ENCODE data around the gene MCM3AP. TPM values are rescaled to one million over a fixed set of nuclear protein-coding genes. Genes with fewer than 3 reads are reported as not detected.

MCM3AP gene
- 67.7 TPM for total RNA-seq

DNA sequence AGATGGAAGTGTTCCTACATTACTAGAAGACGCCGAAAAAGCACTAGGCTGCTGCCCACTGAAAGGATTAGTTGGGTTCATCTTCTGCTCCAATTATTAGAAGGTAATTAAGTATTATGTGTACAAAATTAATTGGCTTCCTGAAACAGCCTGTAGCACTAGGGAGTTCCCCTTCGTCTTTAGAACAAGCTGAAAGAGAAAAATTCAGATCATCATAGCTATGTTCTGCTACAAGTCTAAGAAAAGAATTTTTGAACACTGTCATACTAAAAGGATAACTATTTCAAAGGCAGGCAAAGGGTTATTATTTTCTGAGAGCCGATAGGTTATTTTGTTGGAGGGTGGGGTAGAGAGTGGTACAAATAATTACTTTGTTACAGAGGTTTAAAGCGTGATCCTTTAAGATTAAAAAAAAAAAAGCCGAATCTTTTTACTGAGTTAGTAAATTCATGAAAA, at the start of gene MCM3AP:
MCM3AP (minus strand) TSS at position 406 of the 456 bp plus-strand sequence; CDS start at position 81, 325 bp downstream.
- DNase-seq (ENCODE audit: low spot score in 2 of 2): no peak
- no peak for FAIRE-seq

DNA sequence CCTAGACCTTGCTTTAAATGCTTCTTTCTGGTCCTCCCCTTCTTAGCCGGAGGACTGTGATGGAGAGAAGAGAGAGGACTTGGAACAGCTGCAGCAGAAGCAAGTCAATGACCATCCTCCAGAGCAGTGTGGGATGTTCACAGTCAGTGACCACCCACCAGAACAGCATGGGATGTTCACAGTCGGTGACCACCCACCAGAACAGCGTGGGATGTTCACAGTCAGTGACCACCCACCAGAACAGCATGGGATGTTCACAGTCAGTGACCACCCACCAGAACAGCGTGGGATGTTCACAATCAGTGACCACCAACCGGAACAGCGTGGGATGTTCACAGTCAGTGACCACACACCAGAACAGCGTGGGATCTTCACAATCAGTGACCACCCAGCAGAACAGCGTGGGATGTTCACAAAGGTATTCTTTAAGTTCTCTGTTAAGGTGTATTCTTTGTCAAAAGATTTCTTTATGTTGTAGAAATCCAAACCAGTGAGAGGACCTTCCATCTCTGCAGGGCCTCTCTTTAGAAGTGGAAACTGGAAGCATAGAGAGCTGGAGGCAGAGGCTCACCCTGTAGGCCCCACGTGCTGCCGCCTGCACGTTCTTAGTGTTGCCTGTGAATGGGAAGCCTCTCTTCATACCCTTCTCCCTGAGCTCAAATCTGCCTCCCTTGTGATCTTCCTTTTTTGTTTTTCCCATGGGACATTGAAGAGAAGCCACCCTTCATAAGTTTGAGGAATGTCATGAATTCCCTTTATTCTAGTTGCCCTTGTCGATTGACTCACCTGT, 49.1 kb upstream of the MCM3AP start:
- no peak for FAIRE-seq
- no peak for DNase-seq (ENCODE audit: low spot score in 2 of 2)

DNA sequence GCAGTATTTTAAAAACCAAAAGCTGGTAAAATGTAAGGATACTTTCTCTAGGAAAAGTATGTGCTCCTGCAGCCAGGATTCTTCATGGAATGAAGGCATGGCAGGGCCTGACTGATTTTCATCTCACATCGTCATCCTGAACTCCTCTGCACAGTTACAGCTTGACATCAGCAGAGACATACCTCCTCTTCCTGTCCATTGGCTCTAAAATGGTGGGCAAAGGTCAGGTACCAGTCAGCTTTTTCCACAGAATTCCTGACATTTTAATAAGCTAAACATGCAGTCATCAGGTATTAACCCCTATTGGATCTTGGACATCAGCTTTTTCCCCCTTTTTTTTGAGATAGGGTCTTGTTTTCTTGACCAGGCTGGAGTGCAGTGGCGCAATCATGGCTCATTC, 44.4 kb upstream of the MCM3AP start:
- FAIRE-seq (no peak), DNase-seq (ENCODE audit: low spot score in 2 of 2) (no peak)

DNA sequence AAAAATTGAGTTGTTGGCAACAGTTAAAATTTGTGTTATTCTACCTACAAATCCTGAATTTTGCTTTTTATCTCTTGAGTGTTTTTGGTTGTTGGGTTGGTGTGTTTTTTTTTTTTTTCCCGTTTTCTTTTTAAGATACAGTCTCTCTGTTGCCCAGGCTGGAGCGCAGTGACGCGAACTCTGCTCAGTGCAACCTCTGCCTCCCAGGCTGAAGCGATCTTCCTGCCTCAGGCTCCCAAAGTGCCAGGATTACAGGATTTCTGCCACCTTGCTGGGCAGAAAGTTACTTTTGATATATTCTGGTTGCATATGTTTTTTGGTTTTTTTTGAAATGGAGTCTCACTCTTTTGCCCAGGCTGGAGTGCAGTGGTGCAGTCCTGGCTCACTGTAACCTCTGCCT, 42.7 kb upstream of the MCM3AP start:
- FAIRE-seq: no peak

DNA sequence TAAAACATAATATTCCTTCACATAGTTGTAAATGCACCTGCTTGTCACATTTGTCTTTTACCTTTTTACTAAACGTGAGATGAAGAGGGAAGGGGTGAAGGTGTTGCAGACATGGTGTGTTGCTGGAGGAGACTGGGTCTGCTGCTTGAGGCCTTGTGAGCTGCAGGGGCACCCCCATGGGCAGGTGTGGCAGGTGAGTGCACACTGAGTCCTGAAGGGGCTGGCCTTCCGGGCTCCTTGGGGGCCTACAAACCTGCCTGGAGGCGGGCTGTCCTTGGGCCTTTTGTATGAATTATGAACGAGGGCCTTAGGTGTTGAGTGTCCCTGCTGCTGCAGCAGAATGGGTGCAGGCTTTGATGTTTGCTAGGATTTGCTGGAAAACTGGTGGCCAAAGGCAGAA, 42.3 kb upstream of the MCM3AP start:
- FAIRE-seq (no peak), DNase-seq (ENCODE audit: low spot score in 2 of 2) (no peak)

More for the DNA sequence above, 42.7 kb upstream of the MCM3AP start:
- DNase-seq (ENCODE audit: low spot score in 2 of 2): no peak

DNA sequence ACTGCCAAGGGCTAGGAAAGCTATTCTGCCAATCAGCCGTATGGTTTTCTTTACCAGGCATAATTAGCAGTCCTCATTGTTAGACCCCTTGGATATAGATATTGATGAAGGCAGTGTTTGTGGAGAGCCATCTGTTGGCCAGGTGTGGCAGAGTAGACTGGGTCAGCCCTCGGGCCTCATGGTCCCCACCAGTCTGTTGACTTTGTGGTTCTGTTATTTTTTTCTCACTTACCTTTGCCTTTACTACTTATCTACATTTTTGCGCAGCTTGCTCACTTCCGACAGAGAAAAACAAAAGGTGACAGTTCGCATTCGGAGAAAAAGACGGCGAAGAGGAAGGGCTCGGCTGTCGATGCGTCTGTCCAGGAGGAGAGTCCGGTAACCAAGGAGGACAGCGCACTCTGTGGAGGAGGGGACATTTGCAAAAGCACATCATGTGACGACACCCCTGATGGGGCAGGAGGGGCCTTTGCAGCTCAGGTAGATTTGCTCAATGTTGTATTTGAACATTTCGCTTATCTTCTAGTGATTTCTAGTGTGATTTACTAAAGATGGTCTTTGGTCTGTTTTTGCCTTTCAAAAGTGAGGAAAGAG, 40.8 kb upstream of the MCM3AP start:
- FAIRE-seq (no peak), DNase-seq (ENCODE audit: low spot score in 2 of 2) (no peak)

DNA sequence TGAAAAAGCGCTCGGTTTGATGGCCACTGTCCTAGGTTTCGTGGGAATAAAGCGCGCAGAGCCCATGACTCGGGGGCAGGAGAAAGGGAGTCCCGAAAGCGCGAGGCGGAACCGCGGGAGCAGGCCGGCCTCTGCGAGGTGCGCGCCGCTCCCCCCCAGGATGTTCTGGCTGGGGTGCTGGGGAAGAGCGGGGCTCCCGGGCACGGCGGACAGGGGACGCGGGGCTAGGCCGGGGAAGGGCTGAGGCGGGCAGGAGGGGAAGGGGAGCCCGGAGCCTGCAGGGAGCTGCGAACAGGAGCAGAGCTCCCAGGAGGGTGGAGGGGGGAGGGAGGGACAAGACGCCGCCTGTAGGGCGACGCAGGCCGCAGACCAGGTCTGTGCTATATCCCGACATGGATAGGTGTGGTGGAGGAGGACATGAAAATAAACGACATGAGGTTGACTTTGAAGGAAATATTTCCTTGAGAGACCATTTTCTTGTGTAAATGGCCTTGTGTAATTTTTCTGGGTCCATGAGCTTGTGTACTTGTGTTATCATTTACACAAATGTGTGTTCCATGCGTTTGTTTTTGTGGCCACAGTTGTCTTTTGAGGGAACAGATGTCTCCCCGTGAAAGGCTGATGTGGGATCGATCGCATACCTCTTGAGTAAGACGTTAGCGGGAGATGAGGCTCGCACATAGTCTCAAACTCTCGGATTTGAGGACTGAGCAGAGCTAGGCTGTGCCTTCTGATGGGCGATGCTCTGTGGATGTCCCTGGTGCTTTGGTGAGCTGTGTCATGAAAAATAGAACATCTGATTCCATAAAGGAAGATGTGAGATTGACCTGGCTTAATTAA, 39.9 kb upstream of the MCM3AP start:
- no peak for FAIRE-seq
- peak in 1 of 2 donors; percentile 43 for DNase-seq (ENCODE audit: low spot score in 2 of 2)

DNA sequence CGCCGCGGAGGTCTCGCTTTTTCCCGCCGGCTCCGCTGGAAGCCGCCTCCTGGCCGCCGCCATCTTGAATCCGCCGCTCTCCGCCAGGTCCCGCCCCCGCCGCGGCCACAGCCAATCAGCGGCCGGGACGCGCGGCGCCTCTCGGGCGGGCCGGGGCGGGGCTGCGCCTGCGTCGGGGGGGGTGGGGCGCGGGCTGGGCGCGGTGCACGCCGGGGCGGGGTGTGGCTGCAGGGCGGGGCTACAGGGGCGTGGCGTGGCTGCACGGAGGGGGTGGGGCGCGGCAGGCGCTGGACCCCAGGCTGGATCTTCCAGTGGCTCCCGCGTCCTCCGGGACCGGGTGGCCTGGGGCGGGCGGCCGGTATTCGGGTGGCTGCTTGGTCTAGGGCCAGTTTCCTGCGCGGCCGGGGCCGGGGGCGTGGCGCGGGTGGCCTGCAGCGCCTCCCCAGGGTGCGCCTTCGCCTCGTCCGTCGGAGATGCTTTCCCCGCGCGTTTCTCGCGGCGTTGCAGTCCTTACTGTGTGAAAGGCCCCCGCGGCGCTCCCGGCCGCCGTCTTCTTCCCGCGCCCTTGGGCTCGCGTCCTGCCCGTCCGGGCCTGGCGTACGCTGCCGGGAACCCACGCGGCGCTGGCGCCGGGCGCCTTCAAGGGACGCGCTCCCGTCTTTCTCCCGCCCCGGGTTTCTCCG, 39.1 kb upstream of the MCM3AP start:
- DNase-seq (ENCODE audit: low spot score in 2 of 2): peak; percentile 95 to 98
- FAIRE-seq: no peak

DNA sequence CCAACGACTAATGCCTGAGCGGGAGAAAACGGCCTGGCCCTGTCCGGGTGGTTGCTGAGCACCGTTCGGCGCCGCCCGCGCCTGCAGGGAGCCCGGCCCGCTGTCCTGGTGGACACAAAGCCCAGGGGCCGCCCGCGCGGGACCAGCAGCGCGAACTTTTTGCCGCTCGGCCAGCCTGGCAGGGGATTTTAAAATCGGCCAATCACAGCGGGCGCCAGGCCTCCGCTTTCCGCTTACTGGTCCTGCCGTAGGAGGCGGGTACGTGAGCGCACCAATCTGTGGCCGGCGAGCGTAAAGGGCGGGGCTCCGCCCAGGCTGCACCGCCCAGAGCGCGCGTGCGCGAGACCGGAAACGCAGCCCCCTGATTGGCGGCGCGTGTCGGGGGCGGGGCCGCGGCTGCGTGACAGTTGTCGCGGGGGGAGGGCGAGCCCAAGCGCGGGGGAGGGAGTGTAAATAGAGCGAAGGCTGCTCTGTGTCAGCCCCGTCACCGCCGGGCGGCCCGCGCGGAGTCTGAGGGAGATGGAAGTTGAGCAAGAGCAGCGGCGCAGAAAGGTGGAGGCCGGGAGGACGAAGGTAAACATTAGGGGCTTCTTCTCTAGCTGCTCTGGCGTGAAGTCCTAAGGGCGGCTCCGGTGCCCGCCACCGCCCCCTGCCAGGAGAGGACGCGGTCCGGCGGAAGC, 38.4 kb upstream of the MCM3AP start, which contains the start of the genes C21orf58 and PCNT:
C21orf58 (minus strand) TSS at position 161 of the 680 bp plus-strand sequence. CDS start 1,132 bp downstream, outside the sequence.
PCNT (plus strand) TSS at position 447 of the 680 bp plus-strand sequence; CDS start at position 520, 73 bp downstream.
- FAIRE-seq (no peak), DNase-seq (ENCODE audit: low spot score in 2 of 2) (peak; percentile 98)

DNA sequence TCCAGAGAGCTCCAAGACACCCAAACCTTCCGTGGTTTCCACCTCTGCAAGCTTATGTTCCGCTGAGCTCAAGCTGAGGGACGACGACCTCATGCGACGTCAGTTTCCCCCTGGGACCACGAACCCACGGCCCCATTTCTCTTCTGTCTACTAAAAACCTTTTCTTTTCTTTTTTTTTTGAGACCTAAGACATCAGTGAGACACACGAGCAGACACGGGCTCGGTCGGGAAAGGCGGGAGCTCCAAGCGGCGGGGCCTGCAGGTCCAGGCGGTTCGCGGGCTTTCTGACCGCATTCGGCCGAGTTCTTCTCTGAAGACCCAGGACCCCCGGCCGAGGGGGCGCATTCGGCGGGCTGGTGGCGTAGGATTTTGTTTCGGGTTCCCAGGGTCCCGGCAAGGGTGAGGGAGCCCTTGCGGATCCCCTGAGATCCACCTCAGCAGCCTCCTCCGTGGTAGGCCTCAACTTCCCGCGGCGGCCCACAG, 37.9 kb upstream of the MCM3AP start:
- DNase-seq (ENCODE audit: low spot score in 2 of 2) (no peak), FAIRE-seq (no peak)

DNA sequence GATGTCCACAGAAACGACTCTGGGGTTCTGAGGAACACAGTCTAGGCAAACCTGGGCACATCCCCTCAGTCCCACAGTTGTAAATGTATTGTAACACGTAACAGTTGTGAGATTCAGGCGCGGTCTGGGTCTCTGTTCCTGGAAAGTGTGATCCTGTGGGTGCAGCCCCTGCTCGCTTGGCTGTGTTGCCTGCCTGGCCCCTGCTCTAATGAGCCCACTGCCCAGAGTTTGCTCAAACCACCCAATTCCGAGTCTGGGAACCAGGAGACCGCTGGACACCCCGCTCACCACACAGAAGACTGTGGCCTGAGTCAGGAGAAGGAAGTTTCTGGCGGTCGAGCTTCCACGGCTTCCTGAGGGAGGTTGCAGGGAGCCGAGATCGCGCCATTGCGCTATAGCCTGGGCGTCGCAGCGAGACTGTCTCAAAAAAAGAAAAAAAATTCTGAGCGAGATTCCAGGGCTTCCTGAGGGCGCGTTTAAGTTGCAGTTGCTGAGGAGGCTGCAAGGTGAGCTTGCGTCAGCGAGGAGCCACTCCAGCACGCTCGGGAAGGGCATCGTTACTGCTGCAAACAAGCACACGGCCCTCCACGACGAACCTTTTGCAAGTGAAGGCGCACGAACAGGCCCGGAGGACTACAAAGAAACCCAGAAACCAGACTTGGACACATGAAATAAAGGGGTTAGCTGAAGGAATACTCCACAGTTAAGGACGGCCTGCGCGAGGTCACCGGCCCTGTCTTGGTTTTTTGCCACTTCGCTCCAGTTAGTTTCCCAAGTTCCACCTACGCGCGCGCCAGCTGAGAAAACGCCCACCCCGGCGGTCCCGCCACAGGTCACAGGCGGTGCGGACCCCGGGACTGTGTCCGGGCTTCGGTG, 37.2 kb upstream of the MCM3AP start:
- DNase-seq (ENCODE audit: low spot score in 2 of 2) (no peak), FAIRE-seq (no peak)

DNA sequence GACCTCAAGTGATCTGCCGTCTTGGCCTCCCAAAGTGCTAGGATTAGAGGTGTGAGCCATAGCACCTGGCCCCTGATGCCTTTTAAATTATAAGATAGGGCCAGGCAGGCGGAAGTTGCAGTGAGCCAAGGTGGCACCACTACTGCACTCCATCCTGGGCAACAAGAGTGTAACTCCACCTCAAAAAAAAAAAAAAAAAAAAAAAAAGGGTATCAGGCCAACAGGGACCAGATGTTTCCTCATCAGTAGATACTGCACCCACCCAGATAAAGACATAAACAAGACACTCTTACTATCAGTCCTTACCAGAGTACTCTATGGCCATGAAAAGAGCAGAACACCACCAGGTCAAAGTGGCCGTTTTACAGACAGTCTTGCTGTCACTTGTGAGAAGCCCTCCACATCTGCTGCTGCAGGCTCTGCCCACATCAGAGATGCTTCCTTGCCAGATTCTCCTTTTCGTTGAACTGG, 35.0 kb upstream of the MCM3AP start:
- DNase-seq (ENCODE audit: low spot score in 2 of 2) (no peak), FAIRE-seq (no peak)

DNA sequence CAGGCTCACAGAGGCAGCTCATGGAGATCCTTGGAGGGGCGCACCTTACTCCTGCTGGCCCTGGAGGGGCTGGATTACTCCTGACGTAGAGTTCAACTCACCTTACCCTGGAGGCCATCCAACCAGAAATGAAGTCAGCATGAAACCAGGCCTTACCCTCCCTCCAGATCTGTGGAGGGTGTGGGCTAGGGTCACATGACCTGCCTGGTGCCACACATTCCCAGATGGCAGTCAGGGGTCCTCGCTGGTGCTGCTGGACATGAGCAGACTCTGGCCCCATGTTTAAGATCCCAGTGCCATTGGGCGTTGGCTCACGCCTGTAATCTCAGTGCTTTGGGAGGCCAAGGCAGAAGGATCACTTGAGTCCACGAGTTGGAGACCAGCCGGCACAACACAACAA, 33.8 kb upstream of the MCM3AP start:
- FAIRE-seq (no peak), DNase-seq (ENCODE audit: low spot score in 2 of 2) (no peak)

DNA sequence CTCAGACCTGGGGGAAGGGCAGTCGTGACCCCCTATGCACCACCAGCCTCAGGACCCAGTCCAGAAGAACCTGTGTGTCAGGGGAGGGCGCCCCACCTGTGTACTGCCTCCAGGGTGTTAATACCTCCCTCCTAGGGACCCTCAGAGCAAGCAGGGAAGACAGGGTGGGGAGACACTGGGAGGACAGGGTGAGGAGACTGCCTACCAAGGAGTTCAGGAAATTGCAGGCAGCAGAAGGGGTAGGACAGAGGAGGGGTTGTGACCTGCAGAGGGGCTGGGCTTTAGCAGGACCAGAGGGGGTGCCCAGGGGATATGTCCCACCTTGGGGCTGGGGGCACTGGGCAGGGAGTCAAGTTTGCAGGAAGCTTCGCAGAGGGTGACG, 33.0 kb upstream of the MCM3AP start:
- FAIRE-seq (no peak), DNase-seq (ENCODE audit: low spot score in 2 of 2) (no peak)

DNA sequence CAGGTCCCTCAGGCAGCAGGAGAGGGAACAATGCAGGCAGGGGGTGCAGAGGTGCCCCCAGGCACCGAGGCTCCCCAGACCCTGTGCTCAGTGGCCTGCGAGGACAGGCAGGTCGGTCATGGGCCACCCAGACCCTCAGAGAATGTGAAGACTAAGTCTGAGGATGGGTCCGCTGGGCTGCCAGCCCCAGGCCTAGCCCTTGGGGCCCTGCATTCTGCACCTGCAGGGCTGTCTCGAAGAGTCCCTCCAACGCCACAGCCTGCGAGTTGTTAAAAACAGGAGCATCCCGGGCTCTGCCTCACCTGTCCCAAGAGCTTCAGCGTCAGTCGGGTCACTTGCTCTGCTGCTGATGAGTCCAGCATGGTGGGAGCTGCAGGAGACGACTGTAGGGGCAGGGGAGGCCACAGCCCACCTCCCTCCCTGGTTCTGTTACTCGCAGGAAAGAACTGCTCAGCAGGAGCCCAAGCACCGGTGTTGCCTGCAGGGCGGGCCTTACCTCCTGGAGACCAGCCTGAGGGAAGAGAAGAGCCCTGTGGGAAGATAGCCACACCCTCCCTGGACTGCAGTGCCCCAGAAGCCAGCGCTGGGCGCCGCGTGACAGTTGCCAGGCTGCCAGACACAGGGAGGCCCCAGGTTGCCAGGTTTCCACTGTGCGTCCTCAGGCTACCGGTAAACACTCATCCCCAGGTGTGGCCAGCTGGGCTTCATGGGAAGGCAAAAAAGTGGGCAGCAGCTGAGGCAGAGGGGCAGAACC, 32.5 kb upstream of the MCM3AP start:
- FAIRE-seq (no peak), DNase-seq (ENCODE audit: low spot score in 2 of 2) (no peak)

DNA sequence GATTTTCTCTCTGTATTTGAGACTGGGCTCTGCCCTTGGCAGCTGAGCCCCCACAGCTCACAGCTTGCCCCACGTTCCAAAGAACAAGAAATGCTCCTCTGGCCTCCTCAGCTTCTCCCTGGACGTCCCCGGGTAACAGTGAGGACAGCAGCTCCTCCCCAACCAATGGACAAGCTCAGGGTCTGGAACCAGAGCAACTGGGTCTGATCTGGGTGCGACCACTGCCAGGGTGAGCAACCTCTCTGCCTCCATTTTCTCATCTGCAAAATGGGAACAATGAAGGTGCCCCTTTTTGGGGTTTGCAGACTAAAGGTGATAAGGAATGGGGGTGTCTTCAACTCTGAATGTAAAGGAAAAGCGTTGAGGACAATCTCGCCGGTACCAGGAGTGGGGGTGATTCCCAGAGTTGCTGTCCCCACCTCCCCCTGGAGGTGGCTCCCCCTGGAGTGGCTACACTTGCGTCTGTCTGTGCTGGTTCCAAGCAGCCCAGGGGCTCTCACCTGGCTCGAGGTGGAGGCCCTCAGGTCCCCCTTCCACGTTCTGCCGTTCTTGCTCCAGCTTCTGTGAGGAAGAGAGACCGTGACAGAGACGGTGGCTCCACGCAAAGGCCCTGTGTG, 31.4 kb upstream of the MCM3AP start:
- DNase-seq (ENCODE audit: low spot score in 2 of 2): no peak
- no peak for FAIRE-seq

DNA sequence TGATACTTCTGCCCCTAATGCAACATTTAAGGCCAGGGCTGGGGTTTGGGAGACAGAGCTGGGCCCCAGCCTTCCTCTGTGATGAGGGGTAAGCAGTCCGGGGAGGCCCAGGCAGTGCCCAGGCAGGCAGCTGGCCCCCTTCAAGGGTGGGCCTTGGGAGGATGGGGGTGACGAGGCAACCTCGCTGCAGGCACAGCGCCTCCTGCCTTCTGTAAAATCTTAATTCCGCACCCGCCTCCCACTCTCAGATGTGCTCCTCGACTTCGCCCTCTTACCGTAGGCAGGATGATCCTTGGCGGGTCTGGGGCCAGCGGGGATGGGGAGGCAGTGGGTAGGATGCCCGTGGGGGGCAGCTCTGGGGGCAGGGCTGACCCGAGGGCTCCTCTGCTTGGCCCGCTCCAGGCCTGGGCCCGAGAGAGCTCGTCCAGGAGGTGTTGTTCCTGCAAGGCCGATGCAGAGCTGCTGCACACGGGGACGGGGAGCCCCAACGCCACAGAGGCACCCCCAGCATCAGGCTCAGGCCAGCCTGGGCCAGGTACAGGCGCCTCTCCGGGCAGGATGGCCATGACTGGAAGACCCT, 29.1 kb upstream of the MCM3AP start:
- DNase-seq (ENCODE audit: low spot score in 2 of 2) (no peak), FAIRE-seq (no peak)
